GM10248 (cell line): ENCODE results near the gene NGF.

Experiments used
- CTCF ChIA-PET: fragments of 300-600 bp; sonication (Branson Sonifier 250); formaldehyde crosslinking; extraction: SDS; loops from one replicate; lab custom pipeline; 2021; ENCODE audit warnings: antibody characterized with exemption; lab: Yijun Ruan, JAX
- POLR2A ChIA-PET: fragments of 350-650 bp; sonication (Branson Sonifier 250); formaldehyde crosslinking; extraction: SDS; loops from one replicate; lab custom pipeline; 2020; ENCODE audit warnings: antibody characterized with exemption; lab: Yijun Ruan, JAX
- DNase-seq: peaks from one replicate; pipeline ENCODE4 v3.0.0; 2012; ENCODE audit errors: extremely low spot score
- TF ChIP-seq, protein P1 (sequence below): IDR thresholded peaks from 2 replicates; pipeline ENCODE4 v1.5.1; 2012; ENCODE audit warnings: mild to moderate bottlenecking, low read depth; ENCODE audit errors: extremely low read depth, missing control alignments, control extremely low read depth

Gene NGF

DNA sequence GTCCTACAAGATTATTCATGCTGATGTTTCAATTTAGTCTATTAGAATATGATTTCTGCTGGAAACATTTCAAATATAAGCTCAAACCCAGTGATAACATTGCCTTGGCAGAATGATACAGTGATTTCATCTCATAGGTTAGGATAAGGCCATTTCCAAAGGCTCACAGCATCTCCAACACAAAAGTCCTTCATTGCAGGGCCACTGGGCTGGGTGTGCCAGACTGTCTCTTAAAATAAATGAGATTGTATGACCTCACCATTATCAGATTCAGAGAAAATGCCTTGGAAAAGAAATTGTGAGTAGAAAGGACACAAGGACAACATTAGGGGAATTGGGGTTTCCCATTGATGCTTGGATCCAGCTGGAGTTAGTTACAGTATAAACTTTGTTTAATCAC lies 30.4 kb downstream of the NGF start:
- ChIA-PET CTCF (interaction anchor here (1.0 to 1.8 kb wide), 2 partner anchors 8 to 10 kb away, joined by 3 to 5 read pairs; no protein-coding TSS in a partner anchor), POLR2A (no interaction called here)
- no peak for DNase-seq
- TF ChIP-seq, protein P1, sequence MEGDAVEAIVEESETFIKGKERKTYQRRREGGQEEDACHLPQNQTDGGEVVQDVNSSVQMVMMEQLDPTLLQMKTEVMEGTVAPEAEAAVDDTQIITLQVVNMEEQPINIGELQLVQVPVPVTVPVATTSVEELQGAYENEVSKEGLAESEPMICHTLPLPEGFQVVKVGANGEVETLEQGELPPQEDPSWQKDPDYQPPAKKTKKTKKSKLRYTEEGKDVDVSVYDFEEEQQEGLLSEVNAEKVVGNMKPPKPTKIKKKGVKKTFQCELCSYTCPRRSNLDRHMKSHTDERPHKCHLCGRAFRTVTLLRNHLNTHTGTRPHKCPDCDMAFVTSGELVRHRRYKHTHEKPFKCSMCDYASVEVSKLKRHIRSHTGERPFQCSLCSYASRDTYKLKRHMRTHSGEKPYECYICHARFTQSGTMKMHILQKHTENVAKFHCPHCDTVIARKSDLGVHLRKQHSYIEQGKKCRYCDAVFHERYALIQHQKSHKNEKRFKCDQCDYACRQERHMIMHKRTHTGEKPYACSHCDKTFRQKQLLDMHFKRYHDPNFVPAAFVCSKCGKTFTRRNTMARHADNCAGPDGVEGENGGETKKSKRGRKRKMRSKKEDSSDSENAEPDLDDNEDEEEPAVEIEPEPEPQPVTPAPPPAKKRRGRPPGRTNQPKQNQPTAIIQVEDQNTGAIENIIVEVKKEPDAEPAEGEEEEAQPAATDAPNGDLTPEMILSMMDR, result no peak

DNA sequence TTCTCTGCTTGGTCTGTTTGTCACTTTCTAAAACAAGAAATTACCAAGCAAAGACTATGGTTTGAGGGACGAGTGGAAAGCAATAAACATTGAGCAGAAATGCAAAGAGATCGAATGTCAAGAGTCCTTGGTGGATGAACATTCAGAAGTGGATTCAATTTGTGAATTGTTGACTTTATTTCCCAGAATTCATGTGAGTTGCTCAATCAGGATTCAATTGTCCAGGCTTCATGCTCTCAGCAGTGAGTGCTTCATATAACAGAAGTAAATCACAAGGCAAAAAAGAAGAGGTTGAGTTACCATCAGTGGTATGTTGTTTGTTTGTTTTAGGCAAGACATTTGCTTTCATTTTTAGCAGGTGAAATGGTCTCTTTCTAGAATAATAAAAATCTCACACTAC lies 31.9 kb downstream of the NGF start:
- no peak for DNase-seq
- CTCF ChIA-PET, result interaction anchor here (1.8 kb wide), 1 partner anchor 9 kb away, joined by 5 read pairs; no protein-coding TSS in a partner anchor
- TF ChIP-seq, protein P1, result no peak
- POLR2A ChIA-PET, result no interaction called here

DNA sequence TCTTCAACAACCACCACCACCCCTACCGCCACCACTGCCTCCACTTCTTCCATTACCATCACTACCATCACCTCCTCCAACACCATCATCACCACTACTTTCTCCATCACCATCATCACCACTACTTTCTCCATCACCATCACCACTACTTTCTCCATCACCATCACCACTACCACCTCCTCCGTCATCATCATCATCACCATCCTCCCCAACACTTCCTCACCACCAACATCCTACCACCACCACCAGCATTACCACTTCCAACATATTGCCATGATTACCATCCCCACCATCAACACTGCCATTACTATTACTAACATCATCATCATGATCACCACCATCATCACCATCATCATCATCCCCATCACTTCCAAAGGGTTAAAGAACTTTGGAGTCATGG lies 34.7 kb downstream of the NGF start:
- CTCF ChIA-PET, result no interaction called here
- no peak for DNase-seq
- TF ChIP-seq, protein P1, result no peak
- POLR2A ChIA-PET, result no interaction called here

DNA sequence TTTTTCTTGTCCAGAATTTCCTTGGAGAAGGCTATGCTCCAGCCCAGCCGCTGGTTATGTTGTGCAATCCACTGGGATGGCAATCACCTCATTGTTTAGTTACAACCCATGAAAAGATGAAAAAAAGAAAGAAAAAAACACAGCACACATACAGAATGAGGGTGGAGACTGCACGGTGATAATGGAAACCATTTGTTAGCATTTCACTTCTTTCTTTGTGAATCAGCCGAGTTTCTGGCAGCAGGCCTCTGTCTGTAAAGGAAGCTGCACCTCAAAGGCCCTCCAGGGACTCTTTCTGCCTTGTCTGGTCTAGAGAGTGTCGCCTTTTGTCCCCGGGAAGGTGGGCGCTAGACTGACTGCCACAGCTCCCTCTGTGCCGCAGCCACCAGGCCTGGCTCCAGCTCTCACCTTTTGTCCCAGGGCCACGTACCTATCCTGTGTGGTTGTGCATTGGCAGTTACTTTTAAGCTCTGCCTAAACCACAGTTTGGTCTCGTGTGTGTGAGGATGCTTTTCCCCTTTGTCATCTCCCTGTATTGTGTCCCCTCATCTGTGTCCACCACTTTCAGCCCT lies 35.6 kb downstream of the NGF start:
- DNase-seq, result no peak
- TF ChIP-seq, protein P1, result no peak
- POLR2A ChIA-PET, result no interaction called here
- CTCF ChIA-PET, result no interaction called here

DNA sequence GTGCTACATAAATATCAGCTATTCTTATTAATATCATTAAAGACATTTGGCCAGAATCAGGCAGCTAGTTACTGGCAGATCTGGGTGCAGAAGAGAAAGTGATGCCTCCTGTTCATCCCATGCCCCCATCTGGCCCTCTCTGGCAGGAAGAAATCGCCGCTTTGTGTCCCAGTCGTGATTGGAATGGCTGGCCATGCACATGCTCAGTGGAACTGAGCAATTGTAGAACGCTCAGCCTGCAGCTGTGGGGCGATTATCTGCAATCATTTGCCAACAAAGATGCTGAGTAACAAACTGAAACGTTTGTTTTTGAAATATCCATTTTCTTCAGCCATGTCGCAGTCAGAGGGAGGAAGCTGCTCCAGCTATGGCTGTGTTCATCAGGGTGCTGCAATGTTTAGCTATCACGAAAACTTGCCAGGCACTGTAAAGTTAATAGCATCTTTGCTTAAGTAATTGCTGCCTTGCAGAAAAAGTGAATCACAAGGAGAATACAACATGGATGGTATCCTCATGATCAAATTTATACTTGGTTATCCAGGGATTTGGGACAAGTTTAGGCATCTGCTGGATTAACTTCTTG lies 36.5 kb downstream of the NGF start:
- CTCF ChIA-PET, result interaction anchor here (1.0 kb wide), 1 partner anchor 27 kb away, joined by 3 read pairs; no protein-coding TSS in a partner anchor
- DNase-seq, result no peak
- TF ChIP-seq, protein P1, result no peak
- POLR2A ChIA-PET, result no interaction called here

DNA sequence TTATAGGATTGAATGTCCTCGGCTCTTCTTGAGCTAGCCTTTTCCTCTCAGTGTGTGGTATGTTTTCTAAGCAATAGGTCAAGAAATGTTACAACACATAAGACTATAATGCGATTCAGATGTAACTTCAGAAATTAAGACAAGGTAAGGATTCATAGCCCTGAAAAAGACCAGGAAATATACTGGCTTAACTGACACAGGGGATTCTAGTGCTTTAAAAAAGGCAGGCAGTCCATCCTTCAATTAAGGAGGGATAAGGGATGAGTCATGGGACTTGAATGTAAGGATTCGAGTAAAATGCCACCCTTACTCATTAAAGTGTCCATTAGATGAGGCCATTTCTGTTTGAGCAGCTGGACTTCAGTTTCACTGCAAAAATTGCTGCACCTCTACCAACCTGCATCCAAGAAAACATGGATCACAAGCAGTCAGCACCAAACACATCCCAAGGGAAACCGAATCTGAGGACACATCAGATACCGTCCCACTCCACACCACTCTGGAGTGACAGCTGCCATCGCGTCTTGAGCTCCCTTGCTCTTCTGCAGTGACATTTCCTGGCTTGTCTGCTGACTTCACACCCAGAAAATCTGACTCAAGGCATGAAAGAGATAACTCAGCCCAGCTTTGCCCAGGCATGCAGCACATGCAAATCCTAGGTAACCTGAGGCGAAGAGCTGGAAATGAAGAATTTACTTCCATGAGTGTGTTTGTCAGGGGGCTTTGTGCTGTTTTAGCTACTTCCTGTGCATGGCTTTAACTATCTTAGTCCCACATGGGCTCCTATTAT lies 37.8 kb downstream of the NGF start:
- TF ChIP-seq, protein P1, result no peak
- DNase-seq, result no peak
- ChIA-PET POLR2A (no interaction called here), CTCF (interaction anchor here (1.0 kb wide), 1 partner anchor 26 kb away, joined by 3 read pairs; no protein-coding TSS in a partner anchor)
